WTC11 (cell line): Measurements from ENCODE around the gene PGM3. TPM values are rescaled to one million over a fixed set of nuclear protein-coding genes. Genes with fewer than 3 reads are reported as not detected.
"Not testable (repeated sequence)": the region's sequence is repeated elsewhere in the genome, so short reads cannot be mapped to it uniquely, and the experiment has no call there.

Source experiments
- ATAC-seq: fragments of 200-7000 bp; cut with Tn5 transposase; 2 replicates; pipeline ENCODE4 v1.10.0; 2021; ENCODE audit warnings: mild to moderate bottlenecking, moderate library complexity
- CTCF ChIA-PET: fragments of 300-600 bp; sonication (Branson Sonifier 250); formaldehyde crosslinking; loops from one replicate; lab custom pipeline; 2021; ENCODE audit warnings: antibody characterized with exemption; lab: Charles Lee
- POLR2A ChIA-PET: fragments of 350-600 bp; sonication (Branson Sonifier 250); formaldehyde crosslinking; loops from one replicate; lab custom pipeline; 2021; ENCODE audit warnings: antibody characterized with exemption; lab: Charles Lee
- DNase-seq: peaks from one replicate; pipeline ENCODE4 v3.0.0; 2021; ENCODE audit warnings: low spot score
- H3K27ac Mint-ChIP-seq: 2 replicates; pipeline ENCODE4 v1.8.0; 2021; ENCODE audit warnings: mixed read lengths
- H3K27me3 Mint-ChIP-seq: 2 replicates; pipeline ENCODE4 v1.8.0; 2021; ENCODE audit warnings: low read depth, mild to moderate bottlenecking, moderate library complexity, mixed read lengths
- H3K36me3 Mint-ChIP-seq: 2 replicates; pipeline ENCODE4 v1.8.0; 2021; ENCODE audit warnings: mixed read lengths
- H3K4me1 Mint-ChIP-seq: 2 replicates; pipeline ENCODE4 v1.8.0; 2022; ENCODE audit warnings: mixed read lengths
- H3K4me3 Mint-ChIP-seq: 2 replicates; pipeline ENCODE4 v1.8.0; 2021; ENCODE audit warnings: mild to moderate bottlenecking, moderate library complexity, mixed read lengths
- H3K9me3 Mint-ChIP-seq: 2 replicates; pipeline ENCODE4 v1.8.0; 2021; ENCODE audit warnings: mixed read lengths
- CREB1 ChIP-seq: sonication (generic); formaldehyde crosslinking; IDR thresholded peaks from 2 replicates; pipeline ENCODE4 v1.8.0; 2023; ENCODE audit warnings: mild to moderate bottlenecking, missing genetic modification reagents
- ELF4 ChIP-seq: sonication (generic); formaldehyde crosslinking; IDR thresholded peaks from 2 replicates; pipeline ENCODE4 v1.8.1; 2022; ENCODE audit warnings: low read depth, mild to moderate bottlenecking, moderate library complexity, missing genetic modification reagents
- ESRRA ChIP-seq: sonication (generic); formaldehyde crosslinking; IDR thresholded peaks from 2 replicates; pipeline ENCODE4 v1.8.1; 2022; ENCODE audit warnings: mild to moderate bottlenecking, missing genetic modification reagents, borderline replicate concordance
- GABPB1 ChIP-seq: sonication (generic); formaldehyde crosslinking; IDR thresholded peaks from 2 replicates; pipeline ENCODE4 v1.8.1; 2023; ENCODE audit warnings: mild to moderate bottlenecking, missing genetic modification reagents
- GTF2I ChIP-seq: fragments of 250-450 bp; sonication (Bioruptor Pico); conservative IDR thresholded peaks from 2 replicates; pipeline ENCODE4 v1.4.0; 2021; ENCODE audit warnings: mild to moderate bottlenecking
- IRF2 ChIP-seq: sonication (generic); formaldehyde crosslinking; IDR thresholded peaks from 2 replicates; pipeline ENCODE4 v1.8.0; 2022; ENCODE audit warnings: low read depth, missing genetic modification reagents, borderline replicate concordance
- MXD4 ChIP-seq: fragments of 250-450 bp; sonication (Bioruptor Pico); IDR thresholded peaks from 2 replicates; pipeline ENCODE4 v1.8.0; 2021; ENCODE audit warnings: mild to moderate bottlenecking, moderate library complexity, borderline replicate concordance
- NR3C1 ChIP-seq: sonication (generic); formaldehyde crosslinking; conservative IDR thresholded peaks from 2 replicates; pipeline ENCODE4 v1.8.1; 2023; ENCODE audit warnings: low read depth, mild to moderate bottlenecking, missing genetic modification reagents
- OVOL2 ChIP-seq: fragments of 250-450 bp; sonication (Bioruptor Pico); IDR thresholded peaks from 2 replicates; pipeline ENCODE4 v1.9.0; 2021; ENCODE audit warnings: mild to moderate bottlenecking, borderline replicate concordance
- SMAD4 ChIP-seq: sonication (generic); formaldehyde crosslinking; IDR thresholded peaks from 2 replicates; pipeline ENCODE4 v1.8.0; 2022; ENCODE audit warnings: mild to moderate bottlenecking, missing genetic modification reagents
- TEAD4 ChIP-seq: sonication (generic); formaldehyde crosslinking; IDR thresholded peaks from 2 replicates; pipeline ENCODE4 v1.8.0; 2022; ENCODE audit warnings: mild to moderate bottlenecking, missing genetic modification reagents
- ZNF232 ChIP-seq: sonication (generic); formaldehyde crosslinking; IDR thresholded peaks from 2 replicates; pipeline ENCODE4 v1.8.0; 2022; ENCODE audit warnings: mild to moderate bottlenecking, missing genetic modification reagents
- ZNF317 ChIP-seq: sonication (generic); formaldehyde crosslinking; IDR thresholded peaks from 2 replicates; pipeline ENCODE4 v1.8.1; 2023; ENCODE audit warnings: low read depth, mild to moderate bottlenecking, moderate library complexity, missing genetic modification reagents, borderline replicate concordance
- ZNF671 ChIP-seq: fragments of 250-450 bp; sonication (Bioruptor Pico); IDR thresholded peaks from 2 replicates; pipeline ENCODE4 v1.8.0; 2021; ENCODE audit warnings: mild to moderate bottlenecking
- total RNA-seq: library from RNA; stranded (reverse); gene quantifications from 3 replicates; pipeline ENCODE4 v1.2.3, GENCODE V29; 2021
- TF ChIP-seq, protein P1 (sequence below): sonication (generic); formaldehyde crosslinking; IDR thresholded peaks from 2 replicates; pipeline ENCODE4 v1.8.1; 2023; ENCODE audit warnings: mild to moderate bottlenecking, moderate library complexity, missing genetic modification reagents
- TF ChIP-seq, protein P2 (sequence below): fragments of 250-450 bp; sonication (Bioruptor Pico); IDR thresholded peaks from 2 replicates; pipeline ENCODE4 v1.8.0; 2021; ENCODE audit warnings: mild to moderate bottlenecking
- TF ChIP-seq, protein P3 (sequence below): sonication (generic); formaldehyde crosslinking; IDR thresholded peaks from 2 replicates; pipeline ENCODE4 v1.8.1; 2023; ENCODE audit warnings: mild to moderate bottlenecking, missing genetic modification reagents
- TF ChIP-seq, protein P4 (sequence below): sonication (generic); formaldehyde crosslinking; IDR thresholded peaks from 2 replicates; pipeline ENCODE4 v1.8.0; 2023; ENCODE audit warnings: missing genetic modification reagents
- TF ChIP-seq, protein P5 (sequence below): fragments of 250-450 bp; sonication (Bioruptor Pico); conservative IDR thresholded peaks from 2 replicates; pipeline ENCODE4 v1.9.0; 2021; ENCODE audit warnings: mild to moderate bottlenecking
- TF ChIP-seq, protein P6 (sequence below): fragments of 250-450 bp; sonication (Bioruptor Pico); IDR thresholded peaks from 2 replicates; pipeline ENCODE4 v1.9.0; 2021; ENCODE audit warnings: mild to moderate bottlenecking

Gene PGM3
- total RNA-seq, 1 experiment from 2014 or later = 70.0 TPM

DNA sequence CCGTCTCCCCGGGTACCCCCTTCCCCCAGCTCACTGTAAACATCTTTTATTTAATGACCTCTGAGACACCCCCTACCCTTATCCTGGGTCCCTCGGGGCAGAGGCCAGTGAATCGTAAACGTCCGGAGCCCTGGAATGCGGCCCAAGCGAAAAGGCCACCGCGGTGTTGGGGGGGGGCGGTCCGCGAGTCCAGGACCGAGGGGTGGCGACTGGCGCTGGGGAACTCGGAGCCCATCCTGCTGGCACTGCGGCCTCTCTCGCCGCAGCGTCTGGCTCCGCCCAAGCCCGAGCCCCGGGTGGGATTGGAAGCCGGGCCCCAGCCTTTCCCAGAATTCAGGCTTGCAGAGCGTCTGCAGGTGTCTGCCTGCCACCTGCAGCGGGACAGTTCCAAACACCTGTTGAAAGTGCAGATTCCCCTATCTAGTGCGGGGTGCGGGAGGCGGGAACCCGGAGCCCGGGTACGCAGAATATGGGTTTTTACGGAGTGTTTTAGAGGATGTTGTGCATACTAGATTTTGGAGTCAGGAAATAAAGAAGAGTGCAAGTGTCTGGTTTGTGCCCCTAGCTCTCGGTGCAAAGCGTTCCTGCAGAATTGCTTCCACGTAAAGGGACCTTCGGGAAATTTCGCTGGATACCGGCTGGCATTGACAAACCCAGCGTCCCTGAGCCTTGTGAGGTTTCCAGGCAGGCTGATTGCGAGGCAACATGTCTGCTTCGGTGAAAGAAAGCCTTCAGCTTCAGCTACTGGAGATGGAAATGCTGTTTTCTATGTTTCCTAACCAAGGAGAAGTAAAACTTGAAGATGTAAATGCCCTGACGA is 892 bp upstream of the PGM3 start (continued):
- TF ChIP-seq ZNF317 (no peak), SMAD4 (CRISPR knock-in tag) (0 out of 2 replicates have a peak, but pooled peaks have one; percentile 57), TEAD4 (CRISPR knock-in tag) (peak; percentile 25; the same call in 1 of the 2 replicates)
- TF ChIP-seq, protein P1, sequence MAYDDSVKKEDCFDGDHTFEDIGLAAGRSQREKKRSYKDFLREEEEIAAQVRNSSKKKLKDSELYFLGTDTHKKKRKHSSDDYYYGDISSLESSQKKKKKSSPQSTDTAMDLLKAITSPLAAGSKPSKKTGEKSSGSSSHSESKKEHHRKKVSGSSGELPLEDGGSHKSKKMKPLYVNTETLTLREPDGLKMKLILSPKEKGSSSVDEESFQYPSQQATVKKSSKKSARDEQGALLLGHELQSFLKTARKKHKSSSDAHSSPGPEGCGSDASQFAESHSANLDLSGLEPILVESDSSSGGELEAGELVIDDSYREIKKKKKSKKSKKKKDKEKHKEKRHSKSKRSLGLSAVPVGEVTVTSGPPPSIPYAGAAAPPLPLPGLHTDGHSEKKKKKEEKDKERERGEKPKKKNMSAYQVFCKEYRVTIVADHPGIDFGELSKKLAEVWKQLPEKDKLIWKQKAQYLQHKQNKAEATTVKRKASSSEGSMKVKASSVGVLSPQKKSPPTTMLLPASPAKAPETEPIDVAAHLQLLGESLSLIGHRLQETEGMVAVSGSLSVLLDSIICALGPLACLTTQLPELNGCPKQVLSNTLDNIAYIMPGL (CRISPR knock-in tag) = 0 out of 2 replicates have a peak, but pooled peaks have one; percentile 48

DNA sequence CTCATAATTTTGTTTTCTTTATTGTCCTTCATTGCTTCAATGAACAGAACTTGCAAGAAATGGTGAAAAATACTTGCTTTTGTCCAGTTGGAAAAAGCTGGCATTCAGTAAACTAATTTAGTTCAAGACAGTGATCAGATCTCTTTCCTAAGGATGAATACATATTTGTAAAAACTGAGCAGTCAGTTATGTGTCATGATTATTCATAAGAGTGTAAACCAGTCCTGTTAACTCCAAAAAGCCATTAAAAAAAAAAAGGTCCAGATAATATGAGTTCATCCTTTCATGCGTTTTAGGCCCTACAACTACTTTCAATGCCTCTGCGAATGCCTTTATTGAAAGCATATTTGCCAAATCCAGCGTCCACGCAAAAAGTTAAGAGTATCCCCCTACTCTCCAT is 609 bp downstream of the PGM3 start:
- DNase-seq = no peak
- Mint-ChIP-seq H3K27ac (peak overlapping the region; percentile 75; the same call in 1 of the 2 replicates), H3K4me1 (peaks cover 24% of the 10 kb centered on the region), H3K36me3 (peaks cover 54% of the 10 kb centered on the region), H3K27me3 (no peaks in the 10 kb centered on the region), H3K4me3 (peak overlapping the region; percentile 94), H3K9me3 (no peaks in the 10 kb centered on the region)
- no peak for ATAC-seq
- CTCF ChIA-PET = no interaction called here
- POLR2A ChIA-PET = no interaction called here
- no peak for TF ChIP-seq CREB1 (CRISPR knock-in tag)
- TF ChIP-seq ELF4 = no peak
- no peak for TF ChIP-seq MXD4 (CRISPR knock-in tag)
- TF ChIP-seq OVOL2 (CRISPR knock-in tag) = no peak
- TF ChIP-seq, protein P2, sequence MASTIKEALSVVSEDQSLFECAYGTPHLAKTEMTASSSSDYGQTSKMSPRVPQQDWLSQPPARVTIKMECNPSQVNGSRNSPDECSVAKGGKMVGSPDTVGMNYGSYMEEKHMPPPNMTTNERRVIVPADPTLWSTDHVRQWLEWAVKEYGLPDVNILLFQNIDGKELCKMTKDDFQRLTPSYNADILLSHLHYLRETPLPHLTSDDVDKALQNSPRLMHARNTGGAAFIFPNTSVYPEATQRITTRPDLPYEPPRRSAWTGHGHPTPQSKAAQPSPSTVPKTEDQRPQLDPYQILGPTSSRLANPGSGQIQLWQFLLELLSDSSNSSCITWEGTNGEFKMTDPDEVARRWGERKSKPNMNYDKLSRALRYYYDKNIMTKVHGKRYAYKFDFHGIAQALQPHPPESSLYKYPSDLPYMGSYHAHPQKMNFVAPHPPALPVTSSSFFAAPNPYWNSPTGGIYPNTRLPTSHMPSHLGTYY (CRISPR knock-in tag) = no peak

DNA sequence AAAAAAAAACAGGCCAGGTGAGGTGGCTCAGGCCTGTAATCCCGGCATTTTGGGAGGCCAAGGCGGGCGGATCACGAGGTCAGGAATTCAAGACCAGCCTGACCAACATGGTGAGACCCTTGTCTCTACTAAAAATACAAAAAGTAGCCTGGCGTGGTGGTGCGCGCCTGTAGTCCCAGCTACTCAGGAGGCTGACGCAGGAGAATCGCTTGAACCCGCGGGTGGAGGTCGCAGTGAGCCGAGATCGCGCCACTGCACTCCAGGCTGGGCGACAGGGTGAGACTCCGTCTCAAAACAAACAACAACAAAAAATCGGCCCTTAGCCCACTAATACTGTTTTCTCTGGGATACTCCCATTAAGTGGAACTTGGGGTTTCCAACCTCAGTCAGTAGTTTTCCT is 1.1 kb downstream of the PGM3 start:
- peak overlapping the region; percentile 94 for H3K4me3 Mint-ChIP-seq

DNA sequence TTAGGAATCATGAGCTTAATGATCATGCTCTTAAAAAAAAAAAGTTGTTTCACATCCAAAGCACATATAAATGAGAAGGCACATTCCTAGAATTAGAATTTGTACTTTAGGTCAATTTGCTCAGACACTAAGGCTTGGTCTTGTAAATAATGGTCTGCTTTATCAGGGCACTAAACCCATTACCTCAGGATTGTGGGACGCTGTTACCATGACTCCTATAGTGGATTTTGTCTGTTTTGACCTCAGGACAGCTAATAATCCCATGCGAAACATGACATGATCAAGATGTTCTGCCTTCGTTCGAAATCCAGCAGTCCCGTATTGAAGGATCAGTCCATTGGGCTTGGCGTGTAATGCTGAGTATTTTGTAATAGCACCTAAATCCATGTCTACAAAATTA is 2.4 kb downstream of the PGM3 start:
- Mint-ChIP-seq H3K36me3 (peaks cover 45% of the 10 kb centered on the region), H3K27ac (no peak overlapping the region)
- POLR2A ChIA-PET = no interaction called here
- TF ChIP-seq ZNF232 (CRISPR knock-in tag) (no peak), ESRRA (CRISPR knock-in tag) (no peak), NR3C1 (CRISPR knock-in tag) (no peak), IRF2 (CRISPR knock-in tag) (no peak), ZNF671 (CRISPR knock-in tag) (no peak), GABPB1 (CRISPR knock-in tag) (no peak), GTF2I (CRISPR knock-in tag) (no peak), CREB1 (CRISPR knock-in tag) (no peak)
- TF ChIP-seq, protein P3, sequence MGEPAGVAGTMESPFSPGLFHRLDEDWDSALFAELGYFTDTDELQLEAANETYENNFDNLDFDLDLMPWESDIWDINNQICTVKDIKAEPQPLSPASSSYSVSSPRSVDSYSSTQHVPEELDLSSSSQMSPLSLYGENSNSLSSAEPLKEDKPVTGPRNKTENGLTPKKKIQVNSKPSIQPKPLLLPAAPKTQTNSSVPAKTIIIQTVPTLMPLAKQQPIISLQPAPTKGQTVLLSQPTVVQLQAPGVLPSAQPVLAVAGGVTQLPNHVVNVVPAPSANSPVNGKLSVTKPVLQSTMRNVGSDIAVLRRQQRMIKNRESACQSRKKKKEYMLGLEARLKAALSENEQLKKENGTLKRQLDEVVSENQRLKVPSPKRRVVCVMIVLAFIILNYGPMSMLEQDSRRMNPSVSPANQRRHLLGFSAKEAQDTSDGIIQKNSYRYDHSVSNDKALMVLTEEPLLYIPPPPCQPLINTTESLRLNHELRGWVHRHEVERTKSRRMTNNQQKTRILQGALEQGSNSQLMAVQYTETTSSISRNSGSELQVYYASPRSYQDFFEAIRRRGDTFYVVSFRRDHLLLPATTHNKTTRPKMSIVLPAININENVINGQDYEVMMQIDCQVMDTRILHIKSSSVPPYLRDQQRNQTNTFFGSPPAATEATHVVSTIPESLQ (CRISPR knock-in tag) = no peak
- TF ChIP-seq, protein P4, sequence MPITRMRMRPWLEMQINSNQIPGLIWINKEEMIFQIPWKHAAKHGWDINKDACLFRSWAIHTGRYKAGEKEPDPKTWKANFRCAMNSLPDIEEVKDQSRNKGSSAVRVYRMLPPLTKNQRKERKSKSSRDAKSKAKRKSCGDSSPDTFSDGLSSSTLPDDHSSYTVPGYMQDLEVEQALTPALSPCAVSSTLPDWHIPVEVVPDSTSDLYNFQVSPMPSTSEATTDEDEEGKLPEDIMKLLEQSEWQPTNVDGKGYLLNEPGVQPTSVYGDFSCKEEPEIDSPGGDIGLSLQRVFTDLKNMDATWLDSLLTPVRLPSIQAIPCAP (CRISPR knock-in tag) = no peak
- TF ChIP-seq, protein P5, sequence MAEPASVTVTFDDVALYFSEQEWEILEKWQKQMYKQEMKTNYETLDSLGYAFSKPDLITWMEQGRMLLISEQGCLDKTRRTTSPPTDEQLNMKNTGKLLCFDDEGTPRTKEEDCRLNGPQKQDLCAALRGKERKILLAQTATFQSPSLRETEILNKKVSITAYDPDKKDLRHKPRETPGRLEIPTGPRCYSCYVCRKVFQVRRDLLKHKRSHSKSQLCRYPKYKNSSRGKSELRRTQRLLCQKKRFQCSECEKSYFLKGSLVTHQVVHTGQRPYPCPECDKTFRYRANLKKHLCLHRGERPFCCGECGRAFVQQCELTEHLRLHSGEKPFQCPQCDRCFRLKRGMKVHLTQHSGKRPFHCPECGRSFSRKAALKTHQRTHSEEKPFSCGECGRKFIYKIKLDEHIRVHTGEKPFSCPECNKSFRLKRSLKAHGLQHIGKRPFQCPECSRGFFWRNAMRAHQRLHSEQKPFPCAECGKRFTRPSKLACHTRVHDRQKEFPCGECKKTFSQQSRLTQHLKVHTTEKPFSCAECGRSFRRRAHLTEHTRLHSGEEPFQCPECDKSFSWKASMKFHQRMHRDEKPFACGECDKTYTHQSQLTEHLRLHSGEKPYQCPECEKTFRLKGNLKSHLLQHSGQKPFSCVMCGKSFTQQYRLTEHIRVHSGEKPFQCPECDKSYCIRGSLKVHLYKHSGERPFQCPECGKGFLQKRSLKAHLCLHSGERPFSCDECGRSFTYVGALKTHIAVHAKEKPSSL (CRISPR knock-in tag) = no peak
- TF ChIP-seq, protein P6, sequence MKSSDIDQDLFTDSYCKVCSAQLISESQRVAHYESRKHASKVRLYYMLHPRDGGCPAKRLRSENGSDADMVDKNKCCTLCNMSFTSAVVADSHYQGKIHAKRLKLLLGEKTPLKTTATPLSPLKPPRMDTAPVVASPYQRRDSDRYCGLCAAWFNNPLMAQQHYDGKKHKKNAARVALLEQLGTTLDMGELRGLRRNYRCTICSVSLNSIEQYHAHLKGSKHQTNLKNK (CRISPR knock-in tag) = no peak

More for the DNA sequence above, 1.1 kb downstream of the PGM3 start:
- H3K27me3 Mint-ChIP-seq, POLR2A ChIA-PET, DNase-seq, CTCF ChIA-PET, ATAC-seq, H3K27ac Mint-ChIP-seq, H3K9me3 Mint-ChIP-seq: not testable (repeated sequence)
- Mint-ChIP-seq H3K4me1 (peaks cover 24% of the 10 kb centered on the region), H3K36me3 (peaks cover 50% of the 10 kb centered on the region)

More for the DNA sequence above, 2.4 kb downstream of the PGM3 start:
- Mint-ChIP-seq H3K4me3 (no peak overlapping the region), H3K4me1 (peaks cover 24% of the 10 kb centered on the region), H3K9me3 (no peaks in the 10 kb centered on the region), H3K27me3 (no peaks in the 10 kb centered on the region)
- no peak for ATAC-seq
- no peak for DNase-seq
- CTCF ChIA-PET = interaction anchor here (1.0 kb wide), 1 partner anchor 346 kb away, joined by 3 read pairs; no protein-coding TSS in a partner anchor
